CD4-positive, alpha-beta T cell treated with Interferon gamma for 1 hour (primary cell): ENCODE measurements around the gene VRK2.
"Not testable (repeated sequence)": the region's sequence is repeated elsewhere in the genome, so short reads cannot be mapped to it uniquely, and the experiment has no call there.

Experiments
- DNase-seq: peaks from one replicate; pipeline ENCODE4 v3.0.0-alpha.2; 2020

Gene VRK2

GRCh38 chr2:58110765-58111164 is 64.2 kb downstream of the VRK2 start:
- DNase-seq: no peak

DNA sequence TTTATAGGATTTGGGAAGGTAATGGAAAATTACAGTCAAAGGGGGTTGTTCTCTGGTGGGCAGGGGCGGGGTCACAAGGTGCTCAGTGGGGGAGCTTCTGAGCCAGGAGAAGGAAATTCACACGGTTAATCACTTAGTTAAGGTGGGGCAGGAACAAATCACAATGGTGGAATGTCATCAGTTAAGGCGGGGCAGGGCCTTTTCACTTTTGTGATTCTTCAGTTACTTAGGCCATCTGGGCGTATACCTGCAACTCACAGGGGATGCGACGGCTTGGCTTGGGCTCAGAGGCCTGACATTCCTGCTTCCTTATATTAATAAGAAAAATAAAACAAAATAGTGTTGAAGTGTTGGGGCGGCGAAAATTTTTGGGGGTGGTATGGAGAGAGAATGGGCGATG is 67.0 kb downstream of the VRK2 start:
- DNase-seq: not testable (repeated sequence)

DNA sequence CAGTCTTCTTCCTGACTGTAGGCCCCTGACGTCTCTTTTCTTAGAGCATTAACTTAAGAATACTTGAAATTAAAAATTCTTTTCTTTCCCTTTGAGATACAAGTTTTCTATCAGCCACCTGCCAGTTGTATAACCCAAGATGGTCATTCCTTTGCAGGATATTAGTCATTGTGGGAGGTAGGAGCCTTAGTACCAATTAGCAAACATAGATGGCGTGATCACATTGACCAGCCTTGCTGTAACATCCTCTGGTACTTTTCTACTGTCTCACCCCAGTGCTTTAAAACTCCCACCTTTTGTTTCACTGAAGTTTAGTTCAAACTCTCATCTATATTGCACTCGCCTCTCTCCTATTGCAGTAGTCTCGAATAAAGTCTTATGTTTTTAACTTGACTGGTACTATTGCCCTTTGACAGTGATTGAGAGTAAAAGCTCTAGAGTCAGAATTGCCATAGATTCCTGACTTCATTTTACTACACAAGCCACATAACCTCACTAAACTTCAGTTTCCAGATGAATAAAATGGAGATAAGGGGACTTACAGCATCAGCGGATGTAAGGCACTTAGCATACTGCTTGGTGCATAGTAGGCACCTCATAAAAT is 74.1 kb downstream of the VRK2 start:
- no peak for DNase-seq

GRCh38 chr2:58122040-58122439 is 75.4 kb downstream of the VRK2 start:
- no peak for DNase-seq

GRCh38 chr2:58122540-58122939 is 75.9 kb downstream of the VRK2 start:
- DNase-seq: no peak

DNA sequence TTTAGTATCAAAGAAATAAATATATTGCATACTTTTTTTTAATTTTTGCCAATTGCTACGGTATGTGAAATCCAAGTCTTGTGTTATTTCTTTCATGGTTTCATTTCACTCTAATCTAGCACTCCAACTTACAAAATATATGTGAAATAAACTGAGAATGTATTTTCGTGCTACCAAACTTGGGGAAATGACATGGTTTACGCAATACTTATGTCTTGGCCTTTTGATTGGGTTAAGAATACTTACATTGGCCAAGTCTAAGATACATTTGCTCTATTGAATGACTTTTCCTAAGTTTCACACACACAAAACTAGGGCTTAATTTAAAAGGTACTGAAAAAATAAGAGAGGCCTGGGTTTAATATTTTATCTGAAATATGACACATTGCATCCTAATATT is 80.5 kb downstream of the VRK2 start:
- DNase-seq: no peak

DNA sequence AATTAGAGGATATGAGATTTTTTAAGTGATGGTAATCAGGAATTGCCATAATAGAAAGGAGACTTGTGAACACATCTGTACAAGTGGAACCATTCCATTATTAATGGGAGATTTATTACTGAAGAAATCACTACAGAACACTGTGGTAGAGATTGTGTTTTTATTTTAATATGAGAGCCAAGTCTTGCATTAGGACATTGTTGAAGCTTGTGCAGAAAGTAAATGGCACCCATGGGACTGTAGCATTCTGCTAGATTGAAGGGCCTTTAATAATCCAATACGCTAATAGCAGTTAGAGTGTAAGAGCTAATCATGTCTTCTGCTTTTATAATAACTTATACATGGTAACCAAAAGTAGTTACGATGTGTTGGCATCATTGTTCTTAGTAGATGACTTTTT is 83.6 kb downstream of the VRK2 start:
- DNase-seq: no peak

GRCh38 chr2:58131191-58132011 is 84.8 kb downstream of the VRK2 start:
- DNase-seq: no peak

DNA sequence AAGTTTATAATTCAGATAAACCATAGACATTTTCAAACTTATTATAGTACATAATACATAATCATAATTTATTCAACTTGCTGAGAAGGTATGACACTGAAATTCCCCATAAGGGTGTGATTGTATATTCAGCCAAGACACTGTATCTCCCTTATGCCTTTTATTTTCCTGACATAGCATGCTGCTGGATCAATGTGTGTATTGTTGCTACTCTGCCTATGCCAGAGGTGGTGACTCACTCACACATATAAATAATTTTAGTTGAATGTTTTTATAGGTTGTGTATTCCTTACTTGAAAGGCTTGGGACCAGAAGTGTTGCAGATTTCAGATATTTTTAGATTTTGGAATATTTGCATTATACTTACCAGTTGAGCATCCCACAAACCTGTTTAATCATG is 86.8 kb downstream of the VRK2 start:
- no peak for DNase-seq

GRCh38 chr2:58135861-58136260 is 89.3 kb downstream of the VRK2 start:
- DNase-seq: no peak

DNA sequence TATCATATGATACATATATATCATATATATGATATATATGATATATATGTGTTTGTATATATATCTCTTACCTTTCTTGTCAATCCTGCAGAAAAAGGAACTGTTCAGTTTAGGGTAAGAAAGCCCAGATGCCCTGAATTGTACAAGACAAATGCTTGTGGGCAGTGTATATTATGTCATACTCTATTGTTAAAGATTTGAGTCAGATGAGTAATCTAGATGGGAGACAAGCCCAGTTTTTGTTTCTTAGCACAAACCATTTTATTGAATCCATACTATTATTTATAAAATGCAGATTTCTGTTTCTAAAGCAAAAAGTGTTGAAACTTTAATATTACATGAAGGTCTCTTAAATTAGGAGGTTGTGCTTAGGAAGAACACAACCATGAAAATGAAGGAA is 90.6 kb downstream of the VRK2 start:
- DNase-seq: no peak

GRCh38 chr2:58137856-58138255 is 91.2 kb downstream of the VRK2 start:
- DNase-seq: no peak

DNA sequence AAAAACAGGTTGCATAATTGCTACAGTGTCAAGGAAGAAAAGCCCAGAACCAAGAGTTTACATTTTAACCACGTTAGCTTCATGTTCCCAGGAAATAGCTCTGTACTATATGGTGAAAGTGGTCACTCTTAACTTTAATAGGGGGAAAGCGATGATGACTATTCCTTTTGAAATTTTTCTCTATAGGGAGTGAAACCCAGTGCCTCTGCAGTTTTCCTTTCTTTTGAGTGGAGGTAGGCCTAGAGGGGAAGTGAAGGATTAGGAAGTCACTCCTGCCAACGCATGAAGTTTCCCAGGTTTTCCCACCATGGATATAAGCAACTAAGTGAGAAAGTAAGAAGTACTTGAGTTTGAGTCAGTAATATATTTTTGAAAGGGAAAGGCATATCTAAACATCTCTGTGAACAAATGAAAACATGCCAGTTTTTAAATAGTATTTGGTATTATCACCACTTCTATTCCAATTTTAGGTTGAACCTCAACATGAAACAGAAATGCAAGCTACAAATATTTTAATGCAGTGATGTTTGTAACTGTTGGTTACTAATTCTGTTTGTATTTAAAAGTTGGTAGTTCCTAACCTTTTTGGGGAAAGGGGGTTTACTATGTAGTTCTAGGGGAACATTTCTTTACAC is 91.9 kb downstream of the VRK2 start:
- no peak for DNase-seq

DNA sequence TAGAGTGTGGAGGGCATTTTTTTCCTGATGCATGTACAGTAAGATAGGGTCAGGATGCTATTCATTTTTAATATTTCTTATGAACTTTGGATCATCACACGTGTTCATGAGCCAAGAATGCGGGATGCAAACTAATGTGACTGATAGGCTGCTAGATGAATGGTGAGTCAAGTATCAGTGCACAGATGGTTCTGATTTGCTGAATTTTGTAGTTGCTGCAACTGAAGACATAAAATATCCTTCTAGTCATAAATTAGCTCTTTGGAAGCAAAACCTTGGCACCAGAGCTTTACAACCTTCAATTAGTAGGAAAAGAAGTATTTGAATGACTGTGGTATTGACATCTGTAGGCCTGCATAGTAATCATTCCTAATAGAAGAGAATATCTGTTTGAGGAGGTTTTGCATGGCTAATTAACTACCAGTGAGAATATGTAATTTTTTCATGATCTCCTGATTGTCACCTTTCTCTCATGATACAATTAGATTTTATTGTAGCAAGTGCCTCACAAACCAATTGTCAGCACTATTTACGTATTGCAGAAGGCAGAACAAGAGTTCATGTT is 94.0 kb downstream of the VRK2 start:
- no peak for DNase-seq

- DNase-seq: not testable (repeated sequence)
Observed at GRCh38 chr2:58145769-58146168, 99.2 kb downstream of the VRK2 start.

- DNase-seq: no peak
Observed at GRCh38 chr2:58146707-58147106, 100.1 kb downstream of the VRK2 start.

DNA sequence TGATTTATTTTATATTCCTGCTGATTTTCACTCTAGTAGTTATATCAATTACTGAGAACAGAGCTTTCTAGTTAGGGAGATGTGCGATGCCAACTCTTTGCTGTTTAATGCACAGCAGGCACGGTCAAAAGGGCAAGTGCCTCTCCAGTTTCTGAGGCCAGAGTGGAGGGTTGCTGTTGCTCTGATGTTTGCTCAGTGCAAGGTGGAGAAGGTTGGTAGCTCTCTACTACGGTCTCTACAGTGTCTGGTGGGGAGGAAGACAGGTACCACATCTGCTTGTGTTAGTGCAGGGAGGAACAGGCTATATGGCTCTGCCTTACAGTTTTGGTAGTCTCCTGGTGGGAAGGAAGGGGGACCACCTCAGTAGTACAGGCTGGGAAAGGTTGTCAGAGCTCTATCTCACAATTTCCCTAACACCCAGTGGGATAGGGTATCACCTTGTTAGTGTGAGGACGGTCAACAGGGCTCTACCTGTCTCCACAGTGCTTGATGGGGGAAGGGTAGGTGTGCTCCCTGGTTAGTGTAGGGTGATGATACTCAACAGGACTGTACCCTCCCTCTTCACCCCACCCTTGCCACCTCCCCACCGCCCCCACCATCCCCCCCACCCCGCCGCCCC is 108.7 kb downstream of the VRK2 start:
- no peak for DNase-seq

GRCh38 chr2:58156780-58157179 is 110.2 kb downstream of the VRK2 start:
- no peak for DNase-seq

DNA sequence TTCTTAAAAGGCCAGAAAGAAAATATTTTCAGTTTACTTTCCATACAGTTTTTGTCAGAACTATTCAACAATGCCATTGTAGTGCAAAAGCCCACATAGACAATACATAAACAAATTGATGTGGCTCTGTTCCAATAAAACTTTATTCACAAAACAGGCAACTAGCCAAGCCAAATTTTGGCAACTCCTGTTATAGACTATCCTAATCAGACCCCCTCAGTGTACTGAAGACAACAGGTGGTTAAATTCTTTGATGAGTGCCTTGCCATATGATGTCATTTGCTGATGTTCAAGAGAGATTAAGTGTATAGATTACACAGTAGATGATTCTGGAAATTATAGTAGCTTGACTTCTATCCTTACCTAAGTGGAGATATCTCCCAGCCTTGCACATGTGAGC is 111.1 kb downstream of the VRK2 start:
- no peak for DNase-seq

DNA sequence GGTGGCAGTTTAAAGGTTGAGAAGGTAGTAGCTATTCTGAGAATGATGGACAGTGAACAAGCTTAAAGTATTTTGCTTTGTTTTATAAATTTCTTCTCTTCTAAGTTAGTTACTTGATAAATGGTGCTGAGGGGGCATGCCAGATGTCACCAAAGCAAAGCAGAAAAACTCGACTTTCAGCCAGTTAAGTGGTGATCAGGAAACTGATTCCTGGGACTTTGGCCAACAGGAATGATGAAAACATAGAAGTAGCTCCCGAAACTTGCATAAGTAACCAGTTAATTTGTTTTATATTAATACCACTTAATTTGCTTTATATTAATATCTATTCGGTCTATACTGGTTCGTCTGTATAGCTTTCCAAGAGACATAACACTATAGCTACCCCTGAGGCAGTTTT is 111.9 kb downstream of the VRK2 start:
- no peak for DNase-seq

- no peak for DNase-seq
Observed at GRCh38 chr2:58163913-58164312, 117.3 kb downstream of the VRK2 start.

- not testable (repeated sequence) for DNase-seq
Observed at GRCh38 chr2:58168130-58168529, 121.5 kb downstream of the VRK2 start.

GRCh38 chr2:58169845-58170244 is 123.2 kb downstream of the VRK2 start:
- DNase-seq: not testable (repeated sequence)
